HEK293 (cell line): ENCODE results near the gene IGIP.

ENCODE experiments used
- CTCF ChIA-PET: fragments of 350-600 bp; formaldehyde crosslinking; extraction: SDS; loops from one replicate; lab custom pipeline; 2021; ENCODE audit warnings: antibody characterized with exemption; lab: Yijun Ruan, JAX
- POLR2A ChIA-PET: fragments of 300-600 bp; formaldehyde crosslinking; extraction: SDS; loops from one replicate; lab custom pipeline; 2020; ENCODE audit warnings: antibody characterized with exemption, inconsistent platforms; lab: Yijun Ruan, JAX
- H3K27ac ChIP-seq: fragments of 200-500 bp; sonication (Bioruptor generic); 2 replicates; pipeline ENCODE4 v1.5.1; 2014; ENCODE audit warnings: low read depth, low read length, control low read depth, inconsistent platforms; ENCODE audit errors: extremely low read depth
- H3K36me3 ChIP-seq, 2 experiments: fragments of 200-500 bp in 1 of 2; sonication (Bioruptor generic) in 1 of 2; 1 replicate in 1 of 2; 2 replicates in 1 of 2; pipeline ENCODE4 v1.5.1; 2014 to 2017; ENCODE audit warnings: inconsistent platforms in 2 of 2, low read length in 2 of 2; ENCODE audit not compliant: control insufficient read depth in 2 of 2, insufficient read depth in 1 of 2
- H3K4me1 ChIP-seq: fragments of 200-500 bp; sonication (Bioruptor generic); 2 replicates; pipeline ENCODE4 v1.5.1; 2014; ENCODE audit warnings: mild to moderate bottlenecking, low read length, inconsistent platforms; ENCODE audit not compliant: control insufficient read depth, insufficient read depth
- H3K4me3 ChIP-seq: 2 replicates; pipeline ENCODE4 v1.5.1; 2011; ENCODE audit warnings: low read depth, mild to moderate bottlenecking, control low read depth, low read length, moderate library complexity
- H3K9me3 ChIP-seq: fragments of 200-500 bp; sonication (Bioruptor generic); 2 replicates; pipeline ENCODE4 v1.5.1; 2014; ENCODE audit warnings: low read depth, low read length, inconsistent platforms; ENCODE audit not compliant: control insufficient read depth, insufficient read depth
- ATF2 ChIP-seq: fragments of 450-650 bp; formaldehyde crosslinking; IDR thresholded peaks from 2 replicates; pipeline ENCODE4 v1.5.1; 2016; ENCODE audit warnings: missing biosample characterization, missing genetic modification characterization, low read depth
- BCL11B ChIP-seq: fragments of 450-650 bp; formaldehyde crosslinking; IDR thresholded peaks from 2 replicates; pipeline ENCODE4 v1.5.1; 2016; ENCODE audit warnings: low read depth, missing biosample characterization, missing genetic modification characterization
- PRDM6 ChIP-seq: fragments of 450-650 bp; formaldehyde crosslinking; IDR thresholded peaks from 2 replicates; pipeline ENCODE4 v1.5.1; 2017; ENCODE audit warnings: missing biosample characterization, missing genetic modification characterization
- RBAK ChIP-seq: fragments of 450-650 bp; formaldehyde crosslinking; IDR thresholded peaks from 2 replicates; pipeline ENCODE4 v1.5.1; 2016; ENCODE audit warnings: missing biosample characterization, missing genetic modification characterization
- SCRT2 ChIP-seq: fragments of 450-650 bp; formaldehyde crosslinking; IDR thresholded peaks from 2 replicates; pipeline ENCODE4 v1.5.1; 2016; ENCODE audit warnings: missing biosample characterization, missing genetic modification characterization
- ZBTB48 ChIP-seq: fragments of 450-650 bp; formaldehyde crosslinking; IDR thresholded peaks from 2 replicates; pipeline ENCODE4 v1.5.1; 2016; ENCODE audit warnings: missing biosample characterization, missing genetic modification characterization
- ZNF155 ChIP-seq: fragments of 450-650 bp; formaldehyde crosslinking; IDR thresholded peaks from 2 replicates; pipeline ENCODE4 v1.5.1; 2016; ENCODE audit warnings: missing biosample characterization, missing genetic modification characterization
- ZNF280C ChIP-seq: fragments of 450-650 bp; formaldehyde crosslinking; IDR thresholded peaks from 2 replicates; pipeline ENCODE4 v1.5.1; 2016; ENCODE audit warnings: missing biosample characterization, missing genetic modification characterization
- ZNF324 ChIP-seq: fragments of 450-650 bp; formaldehyde crosslinking; IDR thresholded peaks from 2 replicates; pipeline ENCODE4 v1.5.1; 2016; ENCODE audit warnings: missing biosample characterization, missing genetic modification characterization
- ZNF335 ChIP-seq: fragments of 450-650 bp; formaldehyde crosslinking; conservative IDR thresholded peaks from 2 replicates; pipeline ENCODE4 v1.5.1; 2016; ENCODE audit warnings: missing biosample characterization, missing genetic modification characterization
- ZNF394 ChIP-seq: fragments of 450-650 bp; formaldehyde crosslinking; IDR thresholded peaks from 2 replicates; pipeline ENCODE4 v1.5.1; 2016; ENCODE audit warnings: missing biosample characterization, missing genetic modification characterization, mild to moderate bottlenecking, moderate library complexity, borderline replicate concordance
- ZNF416 ChIP-seq: fragments of 450-650 bp; formaldehyde crosslinking; IDR thresholded peaks from 2 replicates; pipeline ENCODE4 v1.5.1; 2016; ENCODE audit warnings: missing biosample characterization, missing genetic modification characterization
- ZNF521 ChIP-seq: fragments of 450-650 bp; formaldehyde crosslinking; IDR thresholded peaks from 2 replicates; pipeline ENCODE4 v1.5.1; 2017; ENCODE audit warnings: missing biosample characterization, mild to moderate bottlenecking, missing genetic modification characterization
- ZNF555 ChIP-seq: fragments of 450-650 bp; formaldehyde crosslinking; conservative IDR thresholded peaks from 2 replicates; pipeline ENCODE4 v1.5.1; 2017; ENCODE audit warnings: missing biosample characterization, mild to moderate bottlenecking, missing genetic modification characterization, inconsistent platforms
- ZNF560 ChIP-seq: fragments of 450-650 bp; formaldehyde crosslinking; IDR thresholded peaks from 2 replicates; pipeline ENCODE4 v1.5.1; 2017; ENCODE audit warnings: missing biosample characterization, missing genetic modification characterization, borderline replicate concordance
- ZNF585B ChIP-seq: fragments of 450-650 bp; formaldehyde crosslinking; IDR thresholded peaks from 2 replicates; pipeline ENCODE4 v1.5.1; 2016; ENCODE audit warnings: missing biosample characterization, missing genetic modification characterization
- ZNF621 ChIP-seq: fragments of 450-650 bp; formaldehyde crosslinking; IDR thresholded peaks from 2 replicates; pipeline ENCODE4 v1.5.1; 2017; ENCODE audit warnings: missing biosample characterization, missing genetic modification characterization
- ZNF654 ChIP-seq: fragments of 450-650 bp; formaldehyde crosslinking; IDR thresholded peaks from 2 replicates; pipeline ENCODE4 v1.5.1; 2016; ENCODE audit warnings: low read depth, missing biosample characterization, missing genetic modification characterization
- ZNF660 ChIP-seq: fragments of 450-650 bp; IDR thresholded peaks from 2 replicates; pipeline ENCODE4 v1.5.1; 2018; ENCODE audit warnings: missing biosample characterization, mild to moderate bottlenecking, missing genetic modification characterization
- ZNF677 ChIP-seq: fragments of 450-650 bp; IDR thresholded peaks from 2 replicates; pipeline ENCODE4 v1.5.0; 2018; ENCODE audit warnings: missing biosample characterization, mild to moderate bottlenecking, missing genetic modification characterization, moderate library complexity
- ZNF776 ChIP-seq: fragments of 450-650 bp; formaldehyde crosslinking; IDR thresholded peaks from 2 replicates; pipeline ENCODE4 v1.5.0; 2017; ENCODE audit warnings: missing biosample characterization, missing genetic modification characterization, borderline replicate concordance
- ZNF777 ChIP-seq: fragments of 450-650 bp; formaldehyde crosslinking; IDR thresholded peaks from 2 replicates; pipeline ENCODE4 v1.5.1; 2017; ENCODE audit warnings: missing biosample characterization, missing genetic modification characterization, borderline replicate concordance
- TF ChIP-seq, protein P1 (sequence below): fragments of 450-650 bp; formaldehyde crosslinking; IDR thresholded peaks from 2 replicates; pipeline ENCODE4 v1.5.1; 2016; ENCODE audit warnings: missing biosample characterization, missing genetic modification characterization

IGIP gene

GRCh38 chr5:140174465-140175366 is 49.0 kb downstream of the IGIP start, which contains the start of gene CYSTM1 (continued):
- TF ChIP-seq PRDM6 (tag by site-specific recombination) = no peak
- TF ChIP-seq ZBTB48 (tag by site-specific recombination) = no peak
- TF ChIP-seq ZNF677 (tag by site-specific recombination) = no peak
- TF ChIP-seq ZNF660 (tag by site-specific recombination) = no peak

GRCh38 chr5:140175367-140176030 is 49.8 kb downstream of the IGIP start:
- Histone ChIP-seq H3K27ac (peak overlapping the region; percentile 92), H3K36me3 (no peaks in the 10 kb centered on the region), H3K4me3 (peak overlapping the region; percentile 93), H3K4me1 (peaks cover 5% of the 10 kb centered on the region; the same call in 1 of the 2 replicates), H3K9me3 (no peaks in the 10 kb centered on the region)
- ChIA-PET CTCF (interaction anchor here (1.7 kb wide), 1 partner anchor 68 kb away, joined by 3 read pairs; no protein-coding TSS in a partner anchor), POLR2A (interaction anchor here (1.0 to 2.2 kb wide), 5 partner anchors 45 to 171 kb away, joined by 3 to 9 read pairs (median 3); partner anchors contain the start of gene HBEGF)
- TF ChIP-seq ZNF335 (tag by site-specific recombination) = peak; percentile 82
- TF ChIP-seq ZNF416 (tag by site-specific recombination) = no peak
- TF ChIP-seq ATF2 = no peak
- TF ChIP-seq ZNF621 (tag by site-specific recombination) = no peak
- TF ChIP-seq ZNF654 (tag by site-specific recombination) = no peak
- TF ChIP-seq RBAK = no peak
- no peak for TF ChIP-seq ZNF585B
- no peak for TF ChIP-seq BCL11B (tag by site-specific recombination)
- TF ChIP-seq ZNF555 (tag by site-specific recombination) = no peak
- peak; percentile 95 for TF ChIP-seq SCRT2 (tag by site-specific recombination)
- no peak for TF ChIP-seq ZNF777 (tag by site-specific recombination)
- no peak for TF ChIP-seq ZNF280C (tag by site-specific recombination)
- no peak for TF ChIP-seq ZNF521
- no peak for TF ChIP-seq ZNF560
- TF ChIP-seq ZNF776 (tag by site-specific recombination) = no peak
- TF ChIP-seq ZNF394 (tag by site-specific recombination) = 0 out of 2 replicates have a peak, but pooled peaks have one; percentile 35
- TF ChIP-seq, protein P1, sequence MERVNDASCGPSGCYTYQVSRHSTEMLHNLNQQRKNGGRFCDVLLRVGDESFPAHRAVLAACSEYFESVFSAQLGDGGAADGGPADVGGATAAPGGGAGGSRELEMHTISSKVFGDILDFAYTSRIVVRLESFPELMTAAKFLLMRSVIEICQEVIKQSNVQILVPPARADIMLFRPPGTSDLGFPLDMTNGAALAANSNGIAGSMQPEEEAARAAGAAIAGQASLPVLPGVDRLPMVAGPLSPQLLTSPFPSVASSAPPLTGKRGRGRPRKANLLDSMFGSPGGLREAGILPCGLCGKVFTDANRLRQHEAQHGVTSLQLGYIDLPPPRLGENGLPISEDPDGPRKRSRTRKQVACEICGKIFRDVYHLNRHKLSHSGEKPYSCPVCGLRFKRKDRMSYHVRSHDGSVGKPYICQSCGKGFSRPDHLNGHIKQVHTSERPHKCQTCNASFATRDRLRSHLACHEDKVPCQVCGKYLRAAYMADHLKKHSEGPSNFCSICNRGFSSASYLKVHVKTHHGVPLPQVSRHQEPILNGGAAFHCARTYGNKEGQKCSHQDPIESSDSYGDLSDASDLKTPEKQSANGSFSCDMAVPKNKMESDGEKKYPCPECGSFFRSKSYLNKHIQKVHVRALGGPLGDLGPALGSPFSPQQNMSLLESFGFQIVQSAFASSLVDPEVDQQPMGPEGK (tag by site-specific recombination) = peak; percentile 89
- TF ChIP-seq ZNF155 (tag by site-specific recombination) = no peak
- 0 out of 2 replicates have a peak, but pooled peaks have one; percentile 37 for TF ChIP-seq ZNF660 (tag by site-specific recombination)
- TF ChIP-seq ZNF324 (tag by site-specific recombination) = peak; percentile 73; the same call in 1 of the 2 replicates
